Brain microvascular endothelial cell (primary cell): ENCODE data around the gene TSPEAR.
A peak's percentile ranks its signal among the peaks of the same experiment; 100 is the strongest.
"Not testable (repeated sequence)": the region's sequence is repeated elsewhere in the genome, so short reads cannot be mapped to it uniquely, and the experiment has no call there.

ENCODE experiments used
- DNase-seq: peaks from one replicate; pipeline ENCODE4 v3.0.0-alpha.2; 2020
- H3K27ac ChIP-seq: fragments of 250-450 bp; sonication (Bioruptor Pico); 2 replicates; pipeline ENCODE4 v1.5.1; 2020; ENCODE audit warnings: mild to moderate bottlenecking, moderate library complexity
- H3K27me3 ChIP-seq: fragments of 250-450 bp; sonication (Bioruptor Pico); replicated peaks from 2 replicates; pipeline ENCODE4 v1.5.1; 2020; ENCODE audit warnings: mild to moderate bottlenecking
- H3K36me3 ChIP-seq: fragments of 250-450 bp; sonication (Bioruptor Pico); replicated peaks from 2 replicates; pipeline ENCODE4 v1.5.1; 2020; ENCODE audit warnings: mild to moderate bottlenecking
- H3K4me3 ChIP-seq: 2 replicates; pipeline ENCODE4 v1.5.1; 2011; ENCODE audit warnings: low read depth, mild to moderate bottlenecking, control low read depth, low read length, moderate library complexity
- in situ Hi-C: cut with HindIII; loops from 2 replicates; pipeline ENCODE4 v1.10.0; 2017; ENCODE audit warnings: low sequenced_read_pairs, low pct_ligation_motif_present
- TF ChIP-seq, protein P1 (sequence below): IDR thresholded peaks from 2 replicates; pipeline ENCODE4 v1.5.1; 2011; ENCODE audit warnings: low read depth, mild to moderate bottlenecking, moderate library complexity, low read length, control low read depth, inconsistent platforms; ENCODE audit errors: missing control alignments

Gene TSPEAR

GRCh38 chr21:44575307-44576024, 135.9 kb downstream of the TSPEAR start:
- DNase-seq: no peak
- in situ Hi-C loops: no loop called here
- Histone ChIP-seq H3K27ac (no peak overlapping the region), H3K27me3 (no peaks in the 10 kb centered on the region), H3K36me3 (no peaks in the 10 kb centered on the region), H3K4me3 (no peak overlapping the region)
- TF ChIP-seq, protein P1, sequence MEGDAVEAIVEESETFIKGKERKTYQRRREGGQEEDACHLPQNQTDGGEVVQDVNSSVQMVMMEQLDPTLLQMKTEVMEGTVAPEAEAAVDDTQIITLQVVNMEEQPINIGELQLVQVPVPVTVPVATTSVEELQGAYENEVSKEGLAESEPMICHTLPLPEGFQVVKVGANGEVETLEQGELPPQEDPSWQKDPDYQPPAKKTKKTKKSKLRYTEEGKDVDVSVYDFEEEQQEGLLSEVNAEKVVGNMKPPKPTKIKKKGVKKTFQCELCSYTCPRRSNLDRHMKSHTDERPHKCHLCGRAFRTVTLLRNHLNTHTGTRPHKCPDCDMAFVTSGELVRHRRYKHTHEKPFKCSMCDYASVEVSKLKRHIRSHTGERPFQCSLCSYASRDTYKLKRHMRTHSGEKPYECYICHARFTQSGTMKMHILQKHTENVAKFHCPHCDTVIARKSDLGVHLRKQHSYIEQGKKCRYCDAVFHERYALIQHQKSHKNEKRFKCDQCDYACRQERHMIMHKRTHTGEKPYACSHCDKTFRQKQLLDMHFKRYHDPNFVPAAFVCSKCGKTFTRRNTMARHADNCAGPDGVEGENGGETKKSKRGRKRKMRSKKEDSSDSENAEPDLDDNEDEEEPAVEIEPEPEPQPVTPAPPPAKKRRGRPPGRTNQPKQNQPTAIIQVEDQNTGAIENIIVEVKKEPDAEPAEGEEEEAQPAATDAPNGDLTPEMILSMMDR: no peak

DNA sequence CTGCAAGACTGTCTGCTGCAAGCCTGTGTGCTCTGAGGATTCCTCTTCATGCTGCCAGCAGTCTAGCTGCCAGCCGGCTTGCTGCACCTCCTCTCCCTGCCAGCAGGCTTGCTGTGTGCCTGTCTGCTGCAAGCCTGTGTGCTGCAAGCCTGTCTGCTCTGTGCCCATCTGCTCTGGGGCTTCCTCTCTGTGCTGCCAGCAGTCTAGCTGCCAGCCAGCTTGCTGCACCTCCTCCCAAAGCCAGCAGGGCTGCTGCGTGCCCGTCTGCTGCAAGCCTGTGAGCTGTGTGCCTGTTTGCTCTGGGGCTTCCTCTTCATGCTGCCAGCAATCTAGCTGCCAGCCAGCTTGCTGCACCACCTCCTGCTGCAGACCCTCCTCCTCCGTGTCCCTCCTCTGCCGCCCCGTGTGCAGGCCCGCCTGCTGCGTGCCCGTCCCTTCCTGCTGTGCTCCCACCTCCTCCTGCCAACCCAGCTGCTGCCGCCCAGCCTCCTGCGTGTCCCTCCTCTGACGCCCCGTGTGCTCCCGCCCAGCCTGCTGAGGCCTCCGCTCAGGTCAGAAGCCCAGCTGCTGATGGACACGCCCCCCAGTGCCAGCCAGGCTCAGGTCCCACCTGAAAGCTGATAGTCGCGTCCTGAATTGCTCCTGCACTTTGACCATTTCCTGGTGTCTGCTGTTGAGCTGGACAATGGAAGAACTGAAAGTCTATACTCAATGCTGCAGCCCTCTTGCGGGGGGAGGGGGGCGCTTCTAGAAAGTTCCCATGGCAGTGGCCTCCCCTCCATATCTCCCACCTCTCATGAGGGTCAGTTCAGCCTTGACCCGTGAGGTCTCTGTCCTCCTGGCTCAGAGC, 136.7 kb downstream of the TSPEAR start:
- Histone ChIP-seq H3K27me3 (no peaks in the 10 kb centered on the region), H3K27ac (no peak overlapping the region), H3K36me3 (no peaks in the 10 kb centered on the region), H3K4me3 (no peak overlapping the region)
- in situ Hi-C loops: no loop called here
- DNase-seq: no peak
- TF ChIP-seq, protein P1: no peak

- H3K27me3 ChIP-seq, DNase-seq, H3K4me3 ChIP-seq, in situ Hi-C loops, H3K27ac ChIP-seq, H3K36me3 ChIP-seq: not testable (repeated sequence)
Observed at GRCh38 chr21:44573630-44574456, 137.5 kb downstream of the TSPEAR start, which contains the start of gene KRTAP10-4. Gene KRTAP10-4 (plus strand): TSS chr21:44573729. CDS start chr21:44573759, 30 bp downstream.

- DNase-seq: peak; percentile 39
- H3K27ac ChIP-seq: no peak overlapping the region
- in situ Hi-C loops: no loop called here
- TF ChIP-seq, protein P1: no peak
- no peak overlapping the region for H3K4me3 ChIP-seq
- no peaks in the 10 kb centered on the region for H3K36me3 ChIP-seq
- no peaks in the 10 kb centered on the region for H3K27me3 ChIP-seq
Observed at GRCh38 chr21:44572959-44573583, 138.3 kb downstream of the TSPEAR start.

GRCh38 chr21:44571844-44572782, 139.3 kb downstream of the TSPEAR start:
- in situ Hi-C loops: no loop called here
- TF ChIP-seq, protein P1: no peak
- Histone ChIP-seq H3K27me3 (no peaks in the 10 kb centered on the region), H3K27ac (no peak overlapping the region), H3K4me3 (no peak overlapping the region), H3K36me3 (no peaks in the 10 kb centered on the region)
- DNase-seq: no peak
